ENCODE data around the gene PTPRS.

- TF ChIP-seq POLR2AphosphoS5 (IDR thresholded peaks at IDR 0.05; ENCODE audit: insufficient read depth in 1 of 2, low read depth in 1 of 2) (no peak), POLR2A (IDR thresholded peaks at IDR 0.05) (no peak)
- TF ChIP-seq, protein P1, sequence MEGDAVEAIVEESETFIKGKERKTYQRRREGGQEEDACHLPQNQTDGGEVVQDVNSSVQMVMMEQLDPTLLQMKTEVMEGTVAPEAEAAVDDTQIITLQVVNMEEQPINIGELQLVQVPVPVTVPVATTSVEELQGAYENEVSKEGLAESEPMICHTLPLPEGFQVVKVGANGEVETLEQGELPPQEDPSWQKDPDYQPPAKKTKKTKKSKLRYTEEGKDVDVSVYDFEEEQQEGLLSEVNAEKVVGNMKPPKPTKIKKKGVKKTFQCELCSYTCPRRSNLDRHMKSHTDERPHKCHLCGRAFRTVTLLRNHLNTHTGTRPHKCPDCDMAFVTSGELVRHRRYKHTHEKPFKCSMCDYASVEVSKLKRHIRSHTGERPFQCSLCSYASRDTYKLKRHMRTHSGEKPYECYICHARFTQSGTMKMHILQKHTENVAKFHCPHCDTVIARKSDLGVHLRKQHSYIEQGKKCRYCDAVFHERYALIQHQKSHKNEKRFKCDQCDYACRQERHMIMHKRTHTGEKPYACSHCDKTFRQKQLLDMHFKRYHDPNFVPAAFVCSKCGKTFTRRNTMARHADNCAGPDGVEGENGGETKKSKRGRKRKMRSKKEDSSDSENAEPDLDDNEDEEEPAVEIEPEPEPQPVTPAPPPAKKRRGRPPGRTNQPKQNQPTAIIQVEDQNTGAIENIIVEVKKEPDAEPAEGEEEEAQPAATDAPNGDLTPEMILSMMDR (IDR thresholded peaks at IDR 0.05) = no peak
Measured at GRCh38 chr19:5324947-5325346, 15.7 kb downstream of the PTPRS start.

Measured in vagina (tissue), 2 donors.